K562 (cell line): ENCODE results near the gene FUT2. TPM values are rescaled to one million over a fixed set of nuclear protein-coding genes. Genes with fewer than 3 reads are reported as not detected.

Experiments
- ATAC-seq: fragments of 200-7000 bp; cut with Tn5 transposase; 3 replicates; pipeline ENCODE4 v1.9.1; 2020; ENCODE audit warnings: moderate library complexity
- BruUV-seq: library from RNA; stranded (reverse); fragments of 400-500 nt; replicated peaks from 2 replicates; lab custom pipeline; 2021; lab: Mats Ljungman, UMichigan
- CTCF ChIA-PET: fragments of 300-600 bp; formaldehyde crosslinking; extraction: SDS; loops from one replicate; lab custom pipeline; 2021; ENCODE audit warnings: low intra/inter-chr PET ratio; lab: Yijun Ruan, JAX
- POLR2A ChIA-PET: fragments of 300-600, 350-650 bp; sonication (Branson Sonifier 250); formaldehyde crosslinking; extraction: SDS; loops from one replicate; lab custom pipeline; 2021; ENCODE audit warnings: antibody characterized with exemption, inconsistent platforms; lab: Yijun Ruan, JAX
- DNase-seq, 4 experiments: peaks; one replicate each; pipeline versions ENCODE4 v3.0.0 to v3.0.0-alpha.2; 2011 to 2018; ENCODE audit warnings: low spot score in 3 of 4, mixed read lengths in 3 of 4; ENCODE audit errors: extremely low read depth in 1 of 4
- FAIRE-seq: peaks from 2 replicates; lab custom pipeline; 2011; peaks lifted over from hg19 to GRCh38; lab: Jason Lieb, UNC
- H2AFZ ChIP-seq: 2 replicates; pipeline ENCODE4 v1.6.0; 2011; ENCODE audit warnings: low read depth, low read length, control low read depth, inconsistent platforms
- H3K27ac ChIP-seq: fragments of 200-600 bp; 3 replicates; pipeline ENCODE4 v1.8.0; 2011; ENCODE audit warnings: low read depth, mild to moderate bottlenecking, control low read depth, inconsistent platforms, low read length, moderate library complexity, mixed read lengths; ENCODE audit errors: extremely low read depth
- H3K27me3 ChIP-seq, 2 experiments: fragments of 300-600 bp in 1 of 2; 2 replicates in 1 of 2; 3 replicates in 1 of 2; pipeline versions ENCODE4 v1.6.0 to v1.8.0; 2011; ENCODE audit warnings: inconsistent platforms in 2 of 2, low read length in 2 of 2, mild to moderate bottlenecking in 1 of 2, mixed read lengths in 1 of 2, moderate library complexity in 1 of 2; ENCODE audit not compliant: control insufficient read depth in 2 of 2, insufficient read depth in 2 of 2
- H3K36me3 ChIP-seq: fragments of 300-600 bp; 3 replicates; pipeline ENCODE4 v1.8.0; 2011; ENCODE audit warnings: mild to moderate bottlenecking, low read length, inconsistent platforms; ENCODE audit not compliant: control insufficient read depth, insufficient read depth
- H3K4me1 ChIP-seq, 2 experiments: fragments of 200-600 bp in 1 of 2; replicated peaks in 1 of 2; 2 replicates in 1 of 2; 3 replicates in 1 of 2; pipeline versions ENCODE4 v1.5.1 to v1.8.0; 2011; ENCODE audit warnings: inconsistent platforms in 2 of 2, low read length in 2 of 2, mild to moderate bottlenecking in 1 of 2, mixed read lengths in 1 of 2, moderate library complexity in 1 of 2; ENCODE audit not compliant: control insufficient read depth in 2 of 2, insufficient read depth in 2 of 2
- H3K4me2 ChIP-seq: 2 replicates; pipeline ENCODE4 v1.6.1; 2011; ENCODE audit warnings: low read length, control low read depth, inconsistent platforms, mixed read lengths; ENCODE audit not compliant: insufficient read depth
- H3K4me3 ChIP-seq: fragments of 200-600 bp; sonication (generic), shearing (Covaris generic); 2 replicates; pipeline ENCODE4 v1.5.1; 2016; ENCODE audit warnings: control low read depth, inconsistent platforms
- H3K79me2 ChIP-seq: fragments of 200-600 bp; 3 replicates; pipeline ENCODE4 v1.8.0; 2011; ENCODE audit warnings: low read length, inconsistent platforms; ENCODE audit not compliant: control insufficient read depth, insufficient read depth
- H3K9ac ChIP-seq, 2 experiments: 2 replicates each; pipeline versions ENCODE4 v1.6.0 to v1.6.1; 2011; ENCODE audit warnings: low read depth in 2 of 2, low read length in 2 of 2, control low read depth in 1 of 2, inconsistent platforms in 1 of 2, mild to moderate bottlenecking in 1 of 2, mixed read lengths in 1 of 2; ENCODE audit not compliant: insufficient read depth in 1 of 2
- H3K9me1 ChIP-seq: one replicate; pipeline ENCODE4 v1.6.0; 2011; ENCODE audit warnings: inconsistent platforms, mild to moderate bottlenecking, low read length, moderate library complexity; ENCODE audit not compliant: control insufficient read depth, insufficient read depth
- H3K9me3 ChIP-seq: replicated peaks from 2 replicates; pipeline ENCODE4 v1.5.1; 2011; ENCODE audit warnings: low read depth, low read length, inconsistent platforms; ENCODE audit not compliant: control insufficient read depth, insufficient read depth
- H4K20me1 ChIP-seq: replicated peaks from 2 replicates; pipeline ENCODE4 v1.6.1; 2011; ENCODE audit warnings: low read length, inconsistent platforms, mixed read lengths; ENCODE audit not compliant: control insufficient read depth, insufficient read depth
- CEBPB ChIP-seq: fragments of 450-650 bp; IDR thresholded peaks from 2 replicates; pipeline ENCODE4 v1.6.1; 2016; ENCODE audit warnings: missing genetic modification characterization, missing compliant biosample characterization
- DDX20 ChIP-seq: fragments of 450-650 bp; IDR thresholded peaks from 2 replicates; pipeline ENCODE4 v1.6.1; 2016; ENCODE audit warnings: missing genetic modification characterization, low read depth, mild to moderate bottlenecking, missing compliant biosample characterization, moderate library complexity
- DMBX1 ChIP-seq: fragments of 250-450 bp; sonication (Bioruptor Pico); IDR thresholded peaks from 2 replicates; pipeline ENCODE4 v1.8.0; 2022; ENCODE audit warnings: inconsistent platforms, mild to moderate bottlenecking, moderate library complexity, borderline replicate concordance
- GTF2E2 ChIP-seq: fragments of 200-800 bp; sonication (Bioruptor generic); IDR thresholded peaks from 2 replicates; pipeline ENCODE4 v1.6.1; 2016; ENCODE audit warnings: missing genetic modification characterization, missing compliant biosample characterization
- MAFG ChIP-seq: fragments of 450-650 bp; conservative IDR thresholded peaks from 2 replicates; pipeline ENCODE4 v1.6.1; 2016; ENCODE audit warnings: missing genetic modification characterization, missing compliant biosample characterization
- NBN ChIP-seq: fragments of 450-650 bp; IDR thresholded peaks from 2 replicates; pipeline ENCODE4 v1.6.1; 2016; ENCODE audit warnings: low read depth, mild to moderate bottlenecking
- NEUROD1 ChIP-seq: fragments of 150-350 bp; IDR thresholded peaks from 2 replicates; pipeline ENCODE4 v1.6.1; 2014; ENCODE audit warnings: borderline replicate concordance, low read length, low read depth; ENCODE audit not compliant: partially characterized antibody
- SP2 ChIP-seq: IDR thresholded peaks from 2 replicates; pipeline ENCODE4 v1.6.1; 2011; ENCODE audit warnings: mild to moderate bottlenecking, low read depth, low read length, moderate library complexity; ENCODE audit not compliant: poor library complexity, severe bottlenecking; ENCODE audit errors: extremely low read depth
- THRAP3 ChIP-seq: fragments of 450-650 bp; IDR thresholded peaks from 2 replicates; pipeline ENCODE4 v1.6.1; 2016; ENCODE audit warnings: mild to moderate bottlenecking, inconsistent platforms, borderline replicate concordance
- ZC3H8 ChIP-seq: fragments of 450-650 bp; IDR thresholded peaks from 2 replicates; pipeline ENCODE4 v1.6.1; 2017
- ZNF212 ChIP-seq: fragments of 450-650 bp; formaldehyde crosslinking; IDR thresholded peaks from 2 replicates; pipeline ENCODE4 v1.4.0; 2020; ENCODE audit warnings: mild to moderate bottlenecking
- WGBS: fragments of 100-300 bp; shearing (Covaris generic); methylation state at CpG from one replicate; pipeline ENCODE4 v1.1.6; 2016; ENCODE audit warnings: low coverage, mixed read lengths; ENCODE audit not compliant: insufficient coverage; ENCODE audit errors: missing lambda C conversion rate; 5-methylcytosine and 5-hydroxymethylcytosine counted together
- in situ Hi-C: fragments of 300-500 bp; cut with MboI; formaldehyde crosslinking; loops from 4 replicates; pipeline ENCODE4 v1.15.0; 2018; ENCODE audit warnings: inconsistent platforms, mixed read lengths
- intact Hi-C: fragments of 100-400 bp; cut with micrococcal nuclease; formaldehyde crosslinking; loops from 2 replicates; pipeline ENCODE4 v1.14.2; 2022
- polyA plus RNA-seq, 8 experiments: library from polyadenylated mRNA; depleted of rRNA in 4 of 8; stranded (reverse) in 5 of 8; unstranded in 3 of 8; fragments of >200 nt; fragmentation: Nextera tagmentation in 2 of 8; fragmentation: Illumina TruSeq in 1 of 8; extraction: Ambion mirVana in 2 of 8; extraction: Trizol in 1 of 8; gene quantifications; 2 replicates each; pipeline versions ENCODE4 v1.2.1 to v1.2.3, GENCODE V29; 2011 to 2014; ENCODE audit warnings: inconsistent platforms in 1 of 8, missing spikeins in 1 of 8
- total RNA-seq, 7 experiments: library from RNA; depleted of rRNA in 6 of 7; stranded (reverse); fragments of >200 nt in 6 of 7; fragmentation: Illumina TruSeq in 2 of 7; extraction: Trizol in 2 of 7; gene quantifications; 2 replicates each; pipeline versions ENCODE4 v1.2.1 to v1.2.3, GENCODE V29; 2011 to 2021; ENCODE audit warnings: low replicate concordance in 1 of 7
- TF ChIP-seq, protein P1 (sequence below): fragments of 450-650 bp; conservative IDR thresholded peaks from 2 replicates; pipeline ENCODE4 v1.6.1; 2016; ENCODE audit warnings: missing genetic modification characterization, low read depth, mild to moderate bottlenecking, missing compliant biosample characterization, moderate library complexity
- TF ChIP-seq, protein P2 (sequence below): fragments of 200-800 bp; sonication (Bioruptor generic); IDR thresholded peaks from 2 replicates; pipeline ENCODE4 v1.6.1; 2017; ENCODE audit warnings: missing genetic modification characterization, missing compliant biosample characterization
- TF ChIP-seq, protein P3 (sequence below): fragments of 450-650 bp; IDR thresholded peaks from 2 replicates; pipeline ENCODE4 v1.7.1; 2018; ENCODE audit warnings: mild to moderate bottlenecking, low read depth; ENCODE audit not compliant: partially characterized antibody

FUT2 gene
- total and polyA plus RNA-seq, 9 of the 15 experiments (the other 6 are each of a cell fraction or from before 2014, with no cell fraction given): 0.03 to 0.04 TPM; not detected in 7

DNA sequence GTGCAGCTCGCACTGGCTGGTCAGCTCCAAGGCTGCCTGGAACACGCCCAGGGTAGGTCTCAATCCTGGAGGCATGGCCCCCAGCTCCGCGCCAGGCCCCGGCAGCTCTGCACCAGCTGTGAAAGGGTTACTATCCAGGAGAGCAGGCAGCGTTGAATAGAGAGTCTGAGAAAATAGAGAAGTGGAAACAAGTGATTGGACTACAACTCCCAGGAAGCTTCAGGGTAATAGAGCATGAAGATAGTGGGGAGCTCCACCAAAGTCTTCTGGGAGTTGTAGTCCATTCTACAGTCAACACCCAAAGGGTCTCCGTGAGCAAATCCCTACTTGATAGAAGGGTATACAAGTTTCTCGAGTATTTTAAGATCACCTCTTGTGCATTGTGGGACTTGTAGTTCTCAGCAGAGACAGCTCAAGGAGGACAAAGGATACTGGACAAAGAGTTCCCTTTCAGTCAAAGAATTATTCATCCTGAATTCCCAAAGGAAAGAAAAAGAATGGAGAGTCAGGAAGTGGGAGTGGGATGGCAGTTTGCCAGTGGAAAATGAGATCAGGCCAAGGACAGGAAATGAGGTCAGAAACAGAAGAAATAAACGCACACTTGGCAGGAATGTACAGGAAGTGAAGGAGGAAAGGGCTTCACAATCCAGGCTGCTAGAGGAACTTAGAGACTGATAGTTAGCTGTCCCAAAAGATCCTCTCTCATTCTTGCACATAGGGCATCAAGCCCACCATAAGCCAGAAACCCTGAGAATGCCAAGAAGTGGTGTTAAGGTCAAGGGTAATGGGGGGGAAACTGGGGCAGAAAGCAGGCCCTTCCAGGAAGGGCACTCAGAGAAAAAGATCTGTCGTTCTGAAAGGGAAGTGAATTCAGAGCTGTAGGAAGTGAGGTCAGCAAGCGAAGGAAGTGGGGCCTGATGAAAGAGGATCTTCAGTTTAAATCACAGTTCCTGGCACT is 29.3 kb downstream of the FUT2 start:
- Histone ChIP-seq H4K20me1 (no peaks in the 10 kb centered on the region), H3K4me3 (no peak overlapping the region), H3K79me2 (no peaks in the 10 kb centered on the region), H3K27ac (peak overlapping the region; percentile 87), H3K27me3 (no peaks in the 10 kb centered on the region), H3K4me2 (peak overlapping the region; percentile 58), H3K9me1 (no peaks in the 10 kb centered on the region), H3K9me3 (no peaks in the 10 kb centered on the region), H3K9ac (peak overlapping the region; percentile 49 to 50; a peak in 3 of 4 replicates), H2AFZ (peak overlapping the region; percentile 94), H3K36me3 (peaks cover 4% of the 10 kb centered on the region; the same call in 2 of the 3 replicates), H3K4me1 (peaks cover 12 to 29% of the 10 kb centered on the region in 2 experiments; a peak in 4 of 5 replicates)
- BruUV-seq: TSS peak; percentile 67
- 33% methylated on average over 11 of the region's 11 CpGs for WGBS
- DNase-seq: peak; percentile 71 to 81 (median 76)
- intact Hi-C loops (no loop called here), in situ Hi-C loops (no loop called here)
- CTCF ChIA-PET: no interaction called here
- peak; percentile 84 for FAIRE-seq
- peak; percentile 76 for ATAC-seq
- POLR2A ChIA-PET: interaction anchor here (0.5 to 1.8 kb wide), 12 partner anchors 8 to 241 kb away, joined by 3 to 10 read pairs (median 4); partner anchors contain the start of genes IZUMO1, RPL18 and SPHK2
- TF ChIP-seq THRAP3 (no peak), GTF2E2 (no peak), NEUROD1 (no peak), ZNF212 (CRISPR knock-in tag) (no peak), CEBPB (tag) (no peak), NBN (no peak), MAFG (tag) (peak; percentile 51; the same call in 1 of the 2 replicates), DDX20 (no peak), ZC3H8 (no peak), DMBX1 (CRISPR knock-in tag) (no peak), SP2 (no peak)
- TF ChIP-seq, protein P1, sequence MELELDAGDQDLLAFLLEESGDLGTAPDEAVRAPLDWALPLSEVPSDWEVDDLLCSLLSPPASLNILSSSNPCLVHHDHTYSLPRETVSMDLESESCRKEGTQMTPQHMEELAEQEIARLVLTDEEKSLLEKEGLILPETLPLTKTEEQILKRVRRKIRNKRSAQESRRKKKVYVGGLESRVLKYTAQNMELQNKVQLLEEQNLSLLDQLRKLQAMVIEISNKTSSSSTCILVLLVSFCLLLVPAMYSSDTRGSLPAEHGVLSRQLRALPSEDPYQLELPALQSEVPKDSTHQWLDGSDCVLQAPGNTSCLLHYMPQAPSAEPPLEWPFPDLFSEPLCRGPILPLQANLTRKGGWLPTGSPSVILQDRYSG: no peak
- TF ChIP-seq, protein P2, sequence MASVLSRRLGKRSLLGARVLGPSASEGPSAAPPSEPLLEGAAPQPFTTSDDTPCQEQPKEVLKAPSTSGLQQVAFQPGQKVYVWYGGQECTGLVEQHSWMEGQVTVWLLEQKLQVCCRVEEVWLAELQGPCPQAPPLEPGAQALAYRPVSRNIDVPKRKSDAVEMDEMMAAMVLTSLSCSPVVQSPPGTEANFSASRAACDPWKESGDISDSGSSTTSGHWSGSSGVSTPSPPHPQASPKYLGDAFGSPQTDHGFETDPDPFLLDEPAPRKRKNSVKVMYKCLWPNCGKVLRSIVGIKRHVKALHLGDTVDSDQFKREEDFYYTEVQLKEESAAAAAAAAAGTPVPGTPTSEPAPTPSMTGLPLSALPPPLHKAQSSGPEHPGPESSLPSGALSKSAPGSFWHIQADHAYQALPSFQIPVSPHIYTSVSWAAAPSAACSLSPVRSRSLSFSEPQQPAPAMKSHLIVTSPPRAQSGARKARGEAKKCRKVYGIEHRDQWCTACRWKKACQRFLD: peak; percentile 86; the same call in 1 of the 2 replicates
- TF ChIP-seq, protein P3, sequence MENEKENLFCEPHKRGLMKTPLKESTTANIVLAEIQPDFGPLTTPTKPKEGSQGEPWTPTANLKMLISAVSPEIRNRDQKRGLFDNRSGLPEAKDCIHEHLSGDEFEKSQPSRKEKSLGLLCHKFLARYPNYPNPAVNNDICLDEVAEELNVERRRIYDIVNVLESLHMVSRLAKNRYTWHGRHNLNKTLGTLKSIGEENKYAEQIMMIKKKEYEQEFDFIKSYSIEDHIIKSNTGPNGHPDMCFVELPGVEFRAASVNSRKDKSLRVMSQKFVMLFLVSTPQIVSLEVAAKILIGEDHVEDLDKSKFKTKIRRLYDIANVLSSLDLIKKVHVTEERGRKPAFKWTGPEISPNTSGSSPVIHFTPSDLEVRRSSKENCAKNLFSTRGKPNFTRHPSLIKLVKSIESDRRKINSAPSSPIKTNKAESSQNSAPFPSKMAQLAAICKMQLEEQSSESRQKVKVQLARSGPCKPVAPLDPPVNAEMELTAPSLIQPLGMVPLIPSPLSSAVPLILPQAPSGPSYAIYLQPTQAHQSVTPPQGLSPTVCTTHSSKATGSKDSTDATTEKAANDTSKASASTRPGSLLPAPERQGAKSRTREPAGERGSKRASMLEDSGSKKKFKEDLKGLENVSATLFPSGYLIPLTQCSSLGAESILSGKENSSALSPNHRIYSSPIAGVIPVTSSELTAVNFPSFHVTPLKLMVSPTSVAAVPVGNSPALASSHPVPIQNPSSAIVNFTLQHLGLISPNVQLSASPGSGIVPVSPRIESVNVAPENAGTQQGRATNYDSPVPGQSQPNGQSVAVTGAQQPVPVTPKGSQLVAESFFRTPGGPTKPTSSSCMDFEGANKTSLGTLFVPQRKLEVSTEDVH: peak; percentile 39
